Astrocyte (in vitro differentiated cells and primary cell): ENCODE measurements around the gene TEDDM1. TPM values are rescaled to one million over a fixed set of nuclear protein-coding genes. Genes with fewer than 3 reads are reported as not detected.

Experiments
- DNase-seq: peaks from one replicate; pipeline ENCODE4 v3.0.0-alpha.2; 2010; ENCODE audit warnings: low read depth
- FAIRE-seq: peaks from 2 replicates; lab custom pipeline; 2011; peaks lifted over from hg19 to GRCh38; lab: Jason Lieb, UNC
- H2AFZ ChIP-seq: 2 replicates; pipeline ENCODE4 v1.6.0; 2012; ENCODE audit warnings: low read depth, low read length, inconsistent platforms
- H3K27ac ChIP-seq: 2 replicates; pipeline ENCODE4 v1.5.1; 2011; ENCODE audit warnings: low read depth, low read length, inconsistent platforms
- H3K27me3 ChIP-seq: 2 replicates; pipeline ENCODE4 v1.6.0; 2011; ENCODE audit warnings: low read length, inconsistent platforms; ENCODE audit not compliant: insufficient read depth
- H3K36me3 ChIP-seq: 2 replicates; pipeline ENCODE4 v1.5.1; 2011; ENCODE audit warnings: low read length, inconsistent platforms; ENCODE audit not compliant: insufficient read depth
- H3K4me1 ChIP-seq: 2 replicates; pipeline ENCODE4 v1.5.1; 2011; ENCODE audit warnings: low read length, inconsistent platforms; ENCODE audit not compliant: insufficient read depth
- H3K4me2 ChIP-seq: 2 replicates; pipeline ENCODE4 v1.6.0; 2012; ENCODE audit warnings: low read length, inconsistent platforms
- H3K4me3 ChIP-seq: 2 replicates; pipeline ENCODE4 v1.5.1; 2011; ENCODE audit warnings: low read depth, mild to moderate bottlenecking, low read length, inconsistent platforms; ENCODE audit not compliant: insufficient read depth
- H3K79me2 ChIP-seq: 2 replicates; pipeline ENCODE4 v1.6.0; 2012; ENCODE audit warnings: mild to moderate bottlenecking, low read length, inconsistent platforms; ENCODE audit not compliant: insufficient read depth
- H3K9ac ChIP-seq: 2 replicates; pipeline ENCODE4 v1.6.0; 2012; ENCODE audit warnings: mild to moderate bottlenecking, low read length, inconsistent platforms
- H3K9me3 ChIP-seq: 2 replicates; pipeline ENCODE4 v1.5.1; 2012; ENCODE audit warnings: low read depth, mild to moderate bottlenecking, low read length, inconsistent platforms; ENCODE audit not compliant: insufficient read depth
- H4K20me1 ChIP-seq: 2 replicates; pipeline ENCODE4 v1.6.0; 2012; ENCODE audit warnings: low read length, inconsistent platforms; ENCODE audit not compliant: insufficient read depth
- H3K27ac Mint-ChIP-seq: one replicate; pipeline ENCODE4 v1.8.0; 2021; ENCODE audit warnings: mild to moderate bottlenecking, mixed read lengths; ENCODE audit not compliant: unreplicated experiment
- H3K27me3 Mint-ChIP-seq: one replicate; pipeline ENCODE4 v1.8.0; 2021; ENCODE audit warnings: low read depth, mixed read lengths; ENCODE audit not compliant: unreplicated experiment
- H3K36me3 Mint-ChIP-seq: one replicate; pipeline ENCODE4 v1.8.0; 2021; ENCODE audit warnings: low read depth, mixed read lengths; ENCODE audit not compliant: unreplicated experiment
- H3K4me1 Mint-ChIP-seq: one replicate; pipeline ENCODE4 v1.8.0; 2021; ENCODE audit warnings: low read depth, mixed read lengths; ENCODE audit not compliant: unreplicated experiment
- H3K4me3 Mint-ChIP-seq: one replicate; pipeline ENCODE4 v1.8.0; 2021; ENCODE audit warnings: mild to moderate bottlenecking, moderate library complexity, mixed read lengths; ENCODE audit not compliant: unreplicated experiment
- H3K9me3 Mint-ChIP-seq: one replicate; pipeline ENCODE4 v1.8.0; 2021; ENCODE audit warnings: mild to moderate bottlenecking, mixed read lengths; ENCODE audit not compliant: unreplicated experiment
- EZH2 ChIP-seq: IDR thresholded peaks from 2 replicates; pipeline ENCODE4 v1.6.1; 2012; ENCODE audit warnings: mild to moderate bottlenecking, low read length, inconsistent platforms; ENCODE audit not compliant: insufficient read depth
- total RNA-seq: library from RNA; stranded (reverse); gene quantifications from 2 replicates; pipeline ENCODE4 v1.2.1, GENCODE V29; 2021
- TF ChIP-seq, protein P1 (sequence below): IDR thresholded peaks from 2 replicates; pipeline ENCODE4 v1.5.1; 2011; ENCODE audit warnings: low read depth, mild to moderate bottlenecking, inconsistent platforms, low read length, moderate library complexity; ENCODE audit not compliant: insufficient read depth

TEDDM1 gene
- total RNA-seq, 1 donor from 2014 or later, result not detected

GRCh38 chr1:182387566-182387965, 12.9 kb downstream of the TEDDM1 start:
- Mint-ChIP-seq H3K27ac (no peak overlapping the region), H3K4me3 (no peak overlapping the region), H3K4me1 (peaks cover 8% of the 10 kb centered on the region), H3K27me3 (no peaks in the 10 kb centered on the region), H3K9me3 (no peaks in the 10 kb centered on the region), H3K36me3 (peaks cover 22% of the 10 kb centered on the region)
- no peak overlapping the region for H3K4me3 ChIP-seq
- peaks cover 7% of the 10 kb centered on the region for H3K4me1 ChIP-seq
- peaks cover 62% of the 10 kb centered on the region for H4K20me1 ChIP-seq
- no peak overlapping the region for H2AFZ ChIP-seq
- no peak overlapping the region for H3K4me2 ChIP-seq
- peaks cover 52% of the 10 kb centered on the region for H3K36me3 ChIP-seq
- H3K79me2 ChIP-seq, result peaks cover 43% of the 10 kb centered on the region
- no peaks in the 10 kb centered on the region for H3K27me3 ChIP-seq
- no peak for FAIRE-seq
- no peaks in the 10 kb centered on the region for H3K9me3 ChIP-seq
- TF ChIP-seq, protein P1, sequence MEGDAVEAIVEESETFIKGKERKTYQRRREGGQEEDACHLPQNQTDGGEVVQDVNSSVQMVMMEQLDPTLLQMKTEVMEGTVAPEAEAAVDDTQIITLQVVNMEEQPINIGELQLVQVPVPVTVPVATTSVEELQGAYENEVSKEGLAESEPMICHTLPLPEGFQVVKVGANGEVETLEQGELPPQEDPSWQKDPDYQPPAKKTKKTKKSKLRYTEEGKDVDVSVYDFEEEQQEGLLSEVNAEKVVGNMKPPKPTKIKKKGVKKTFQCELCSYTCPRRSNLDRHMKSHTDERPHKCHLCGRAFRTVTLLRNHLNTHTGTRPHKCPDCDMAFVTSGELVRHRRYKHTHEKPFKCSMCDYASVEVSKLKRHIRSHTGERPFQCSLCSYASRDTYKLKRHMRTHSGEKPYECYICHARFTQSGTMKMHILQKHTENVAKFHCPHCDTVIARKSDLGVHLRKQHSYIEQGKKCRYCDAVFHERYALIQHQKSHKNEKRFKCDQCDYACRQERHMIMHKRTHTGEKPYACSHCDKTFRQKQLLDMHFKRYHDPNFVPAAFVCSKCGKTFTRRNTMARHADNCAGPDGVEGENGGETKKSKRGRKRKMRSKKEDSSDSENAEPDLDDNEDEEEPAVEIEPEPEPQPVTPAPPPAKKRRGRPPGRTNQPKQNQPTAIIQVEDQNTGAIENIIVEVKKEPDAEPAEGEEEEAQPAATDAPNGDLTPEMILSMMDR, result no peak
- TF ChIP-seq EZH2, result no peak
- no peak overlapping the region for H3K9ac ChIP-seq
- no peak for DNase-seq
- no peak overlapping the region for H3K27ac ChIP-seq

DNA sequence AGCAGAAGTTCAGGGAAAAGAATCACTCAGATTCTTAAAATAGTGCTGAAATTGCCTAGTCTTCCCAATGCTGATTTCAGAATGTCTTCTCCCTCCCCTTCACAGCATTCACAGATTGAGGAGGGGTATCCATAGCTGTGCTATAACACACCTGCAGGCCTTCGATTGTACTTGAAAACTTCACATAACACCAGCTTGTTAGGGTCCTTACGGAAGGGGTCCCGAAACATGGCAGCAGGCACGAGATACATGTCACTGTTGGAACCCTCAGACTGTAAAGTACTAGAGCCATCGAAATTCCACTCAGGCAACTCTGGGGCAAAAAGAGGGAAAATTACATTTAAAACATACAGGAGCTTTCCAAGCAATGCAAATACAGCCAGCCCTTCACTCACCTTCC, 13.5 kb downstream of the TEDDM1 start:
- Histone ChIP-seq H3K9me3 (no peaks in the 10 kb centered on the region), H3K27me3 (no peaks in the 10 kb centered on the region), H3K4me2 (no peak overlapping the region), H3K36me3 (peaks cover 57% of the 10 kb centered on the region), H4K20me1 (peaks cover 67% of the 10 kb centered on the region), H3K27ac (no peak overlapping the region), H3K9ac (no peak overlapping the region), H3K4me1 (peaks cover 3% of the 10 kb centered on the region), H3K79me2 (peaks cover 43% of the 10 kb centered on the region), H3K4me3 (no peak overlapping the region), H2AFZ (no peak overlapping the region)
- peaks cover 8% of the 10 kb centered on the region for H3K4me1 Mint-ChIP-seq
- no peak overlapping the region for H3K27ac Mint-ChIP-seq
- peaks cover 22% of the 10 kb centered on the region for H3K36me3 Mint-ChIP-seq
- H3K9me3 Mint-ChIP-seq, result no peaks in the 10 kb centered on the region
- TF ChIP-seq EZH2, result no peak
- TF ChIP-seq, protein P1, result no peak
- no peak for FAIRE-seq
- no peak overlapping the region for H3K4me3 Mint-ChIP-seq
- no peaks in the 10 kb centered on the region for H3K27me3 Mint-ChIP-seq
- DNase-seq, result no peak
